ENCODE results near the gene STPG4.
A peak's percentile ranks its signal among the peaks of the same experiment; 100 is the strongest.

The STPG4 gene

DNA sequence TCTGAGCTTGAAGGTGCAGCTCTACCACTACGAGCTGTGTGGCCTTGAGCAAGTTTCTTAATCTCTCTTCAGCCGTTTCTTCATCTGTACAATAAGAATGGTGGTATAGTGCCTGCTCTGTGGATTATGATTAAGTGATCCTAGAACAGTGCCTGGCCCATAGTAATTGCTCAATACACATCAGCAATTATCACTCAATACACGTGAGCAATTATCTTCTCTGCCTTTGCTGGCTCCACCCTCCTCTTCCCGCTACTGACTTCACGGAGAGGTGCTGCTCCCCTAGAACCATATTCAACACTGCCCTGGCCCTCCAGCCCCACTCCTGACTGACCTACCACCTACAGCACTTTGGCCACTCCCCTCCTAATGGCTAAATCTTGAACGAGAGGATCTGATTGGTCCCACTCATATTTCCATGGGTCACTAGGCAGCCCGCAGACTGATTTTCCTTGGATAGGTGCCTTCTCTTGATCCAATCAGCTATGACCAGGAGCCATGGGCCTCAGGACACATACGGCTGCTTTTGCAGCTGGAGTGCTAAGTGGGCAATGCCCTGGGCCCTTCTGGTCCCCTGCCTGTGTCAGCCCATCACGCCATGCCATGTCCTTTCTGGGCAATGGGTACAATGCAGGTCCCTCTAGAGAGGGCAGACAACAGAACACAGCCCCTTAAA lies 77.5 kb downstream of the STPG4 start:
- DNase-seq: no peak
- intact Hi-C loops (cut with DNase I): no loop called here

DNA sequence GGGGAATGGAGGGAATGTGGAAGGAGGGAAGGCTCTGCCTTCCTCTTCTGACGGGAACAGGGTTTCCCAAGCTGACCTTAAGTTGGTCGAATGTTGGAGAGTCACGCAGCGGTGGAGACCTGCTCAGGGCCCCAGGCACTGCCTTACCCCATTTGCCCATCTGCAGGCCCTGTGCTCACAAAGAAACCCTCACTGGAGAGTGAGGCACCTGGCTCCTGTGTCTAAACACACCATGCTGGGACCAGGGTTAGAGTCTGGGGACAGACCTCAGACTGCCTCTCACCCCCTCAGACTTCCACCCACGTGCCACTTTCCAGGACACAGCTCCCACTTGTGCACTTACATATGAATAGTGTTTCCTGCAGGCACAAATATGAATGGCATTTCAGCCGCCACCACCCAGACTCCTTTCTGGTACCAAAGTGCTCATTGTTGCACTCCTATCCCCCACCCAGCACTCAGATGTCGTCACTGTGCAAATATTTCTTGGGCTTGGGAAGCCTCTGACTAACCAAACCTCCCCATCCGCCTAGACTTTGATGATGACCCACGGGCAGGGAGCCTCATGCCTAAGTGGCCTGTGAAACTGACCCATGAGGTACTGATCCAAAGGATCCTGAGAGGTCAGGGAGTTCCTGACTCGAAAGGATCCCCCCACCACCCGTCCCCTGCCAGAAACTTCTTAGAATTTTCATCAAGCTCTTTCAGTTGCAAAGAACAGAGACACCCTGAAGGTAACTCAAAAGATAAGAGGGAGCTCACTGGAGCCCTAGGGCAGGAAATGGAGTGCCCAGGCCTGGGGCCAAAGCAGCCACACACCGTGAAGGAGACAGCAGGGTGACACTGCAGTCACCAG lies 78.3 kb downstream of the STPG4 start:
- intact Hi-C loops (cut with DNase I): no loop called here
- DNase-seq: peak in 7 of 42 donors; percentile 37 to 61 (median 43)

DNA sequence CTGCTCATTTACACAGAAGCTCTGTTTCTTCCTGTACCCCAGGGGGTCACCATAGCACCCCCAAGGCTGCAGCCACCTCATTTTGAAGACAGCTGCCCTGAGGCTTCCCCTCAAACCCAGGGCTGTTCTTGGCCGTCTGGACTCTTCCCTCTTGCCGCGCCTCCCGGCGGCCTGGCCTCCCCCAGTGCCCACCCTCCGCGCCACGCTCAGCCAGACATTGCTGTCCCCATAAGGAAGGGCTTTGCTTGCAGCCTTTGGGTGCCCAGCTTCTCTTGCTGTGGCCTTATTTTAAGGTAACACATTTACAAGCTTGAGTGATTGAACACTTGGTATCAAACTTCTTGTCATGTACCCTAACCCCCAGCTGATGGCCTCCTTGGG lies 79.0 kb downstream of the STPG4 start:
- intact Hi-C loops (cut with DNase I): no loop called here

DNA sequence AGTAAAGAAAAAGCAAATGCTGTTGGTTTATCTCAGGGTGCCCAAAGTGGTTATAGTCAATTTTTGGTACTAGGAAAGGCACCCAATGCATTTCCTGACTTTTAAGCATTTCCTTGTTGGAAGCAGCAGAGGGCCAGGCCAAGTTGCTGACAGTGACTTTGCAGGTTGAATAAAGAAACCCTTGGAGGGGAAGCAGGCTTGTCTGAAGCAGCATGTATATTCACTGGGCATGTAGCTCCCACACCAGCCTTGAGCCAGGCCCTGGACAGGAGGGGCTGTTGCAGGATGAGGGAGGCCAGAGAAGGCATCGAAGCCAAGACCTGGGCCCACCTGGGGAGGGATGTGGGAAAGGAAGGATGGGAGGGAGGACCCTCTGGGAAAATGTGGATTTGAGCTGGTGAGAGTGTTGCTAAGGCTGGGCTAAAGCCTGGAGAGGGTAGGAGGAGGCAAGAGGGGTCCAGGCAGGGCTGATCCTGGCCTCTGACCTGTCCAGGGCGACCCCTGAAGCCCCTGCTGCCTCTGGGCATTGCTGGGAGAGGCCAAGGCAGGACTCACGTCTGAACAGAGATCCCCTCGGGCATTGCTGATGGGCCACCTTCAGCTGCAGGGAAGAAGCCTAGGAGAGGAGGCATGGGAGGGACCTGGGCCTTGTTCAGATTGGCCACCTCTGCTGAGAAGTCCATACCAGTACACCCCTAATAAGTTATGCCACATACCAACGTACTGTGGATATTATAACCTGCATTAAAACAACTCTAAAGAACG lies 79.6 kb downstream of the STPG4 start:
- intact Hi-C loops (cut with DNase I): no loop called here
- DNase-seq: peak in 5 of 42 donors; percentile 39 to 63 (median 44)

More for the DNA sequence above, 79.0 kb downstream of the STPG4 start:
- no peak for DNase-seq

DNA sequence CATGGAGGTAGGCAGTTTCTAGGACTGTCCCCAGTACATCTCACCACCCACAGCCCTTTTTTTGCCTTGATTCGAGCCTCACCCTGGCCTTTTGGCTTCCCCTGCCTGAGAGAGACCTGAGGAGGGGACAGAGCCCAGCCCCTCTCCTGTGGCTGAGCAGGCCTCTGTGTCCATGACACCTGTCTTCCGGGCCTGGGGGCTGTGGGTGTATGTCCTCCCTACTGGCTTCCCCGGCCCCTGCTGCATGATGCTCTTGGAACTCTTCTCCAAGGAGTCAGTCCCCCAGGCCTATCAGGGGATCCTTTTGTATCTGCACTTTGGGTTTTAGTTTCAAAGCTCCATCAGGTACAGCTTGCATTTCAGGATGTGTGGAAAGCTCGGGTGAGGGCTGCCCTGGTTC lies 80.4 kb downstream of the STPG4 start:
- no peak for DNase-seq
- intact Hi-C loops (cut with DNase I): no loop called here

DNA sequence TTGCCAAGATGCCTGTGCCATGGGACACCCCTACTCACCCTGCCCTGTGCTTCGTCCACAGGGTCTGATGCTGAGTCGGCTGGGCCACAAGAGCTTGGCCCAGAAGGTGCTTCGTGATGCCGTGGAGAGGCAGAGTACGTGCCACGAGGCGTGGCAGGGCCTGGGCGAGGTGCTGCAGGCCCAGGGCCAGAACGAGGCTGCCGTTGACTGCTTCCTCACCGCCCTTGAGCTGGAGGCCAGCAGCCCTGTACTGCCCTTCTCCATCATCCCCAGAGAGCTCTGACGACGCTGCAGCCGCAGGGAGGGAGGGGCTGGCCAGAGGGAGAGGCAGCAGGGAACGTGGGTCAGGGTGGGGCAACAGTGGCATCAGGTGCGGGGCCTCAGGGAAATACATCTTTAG lies 81.5 kb downstream of the STPG4 start:
- peak in 1 of 42 donors; percentile 31 for DNase-seq
- intact Hi-C loops (cut with DNase I): no loop called here

DNA sequence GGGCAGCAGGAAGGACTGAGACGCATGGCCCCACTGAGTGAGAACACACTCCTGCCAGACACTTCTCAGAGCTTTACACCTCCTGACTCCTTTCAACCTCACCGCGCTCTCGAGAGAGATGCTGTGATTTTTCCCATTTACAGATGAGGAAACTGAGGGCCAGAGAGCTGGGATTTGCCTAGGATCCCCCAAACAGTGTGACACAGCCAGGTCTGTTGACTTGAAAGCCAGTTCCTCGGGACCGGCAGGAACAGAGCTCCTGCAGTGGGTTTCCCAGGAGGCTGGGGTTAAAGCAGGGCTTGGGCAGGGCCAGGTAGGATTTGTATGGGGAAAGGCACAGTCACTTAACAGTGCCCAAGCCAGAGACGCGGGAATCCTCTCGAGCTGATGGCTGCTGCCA lies 81.9 kb downstream of the STPG4 start:
- DNase-seq: peak in 1 of 42 donors; percentile 2
- intact Hi-C loops (cut with DNase I): no loop called here

DNA sequence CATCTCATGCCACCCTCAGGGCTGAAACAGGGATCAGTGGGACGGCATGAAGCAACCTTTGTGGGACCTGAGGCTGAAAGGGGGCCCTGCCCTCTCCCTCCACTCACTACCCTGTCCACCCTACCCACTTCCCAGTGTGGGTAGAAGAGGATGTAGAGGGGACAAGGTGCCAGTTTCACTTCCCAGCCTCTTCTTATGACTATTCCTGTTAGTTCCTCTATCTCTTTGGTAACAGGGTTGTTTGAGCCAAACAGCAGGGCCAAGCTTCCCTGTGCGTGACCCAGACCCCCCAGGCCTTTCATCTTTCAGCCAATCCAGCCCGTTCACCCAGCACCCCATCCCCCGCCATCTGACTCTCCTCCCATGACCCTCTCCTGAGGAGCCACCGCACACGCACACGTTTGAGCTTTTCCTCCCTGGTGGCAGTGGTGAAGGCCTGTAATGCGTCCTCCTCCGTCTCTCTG lies 82.3 kb downstream of the STPG4 start:
- peak in 19 of 42 donors; percentile 35 to 64 (median 47) for DNase-seq
- intact Hi-C loops (cut with DNase I): no loop called here

DNA sequence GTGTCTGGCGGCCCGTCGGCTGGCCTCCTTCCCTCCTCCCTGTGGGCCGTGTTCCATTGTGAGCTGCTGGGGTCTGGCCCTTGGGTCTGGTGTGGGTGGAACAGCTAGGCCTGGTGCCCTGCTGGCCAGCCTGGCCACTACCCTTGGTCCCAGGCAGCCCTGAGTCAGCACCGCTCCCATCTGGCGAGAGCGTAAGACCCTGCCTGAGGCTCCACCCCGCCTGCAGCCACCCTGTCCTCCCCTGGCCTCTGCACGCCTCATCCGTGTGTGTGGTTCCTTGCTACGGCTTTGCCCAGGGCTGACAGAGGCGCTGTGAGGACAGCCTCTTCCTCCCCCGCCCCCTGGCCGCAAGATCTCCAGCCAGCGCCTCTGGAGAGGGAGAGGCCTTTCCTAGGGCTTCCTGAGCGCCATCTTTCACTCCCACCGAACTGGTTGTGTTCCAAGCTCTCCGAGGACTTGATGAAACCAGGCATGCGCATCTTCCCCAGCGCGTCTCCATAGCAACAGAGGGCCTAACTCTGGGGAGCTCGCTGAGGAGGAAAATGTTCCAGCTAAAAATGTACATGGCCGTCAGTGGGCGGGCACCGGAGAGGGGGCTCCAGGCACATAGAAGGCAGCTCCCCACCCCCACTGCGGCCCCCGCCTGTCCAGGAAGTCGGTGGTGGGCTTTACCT lies 83.0 kb downstream of the STPG4 start:
- intact Hi-C loops (cut with DNase I): no loop called here

DNA sequence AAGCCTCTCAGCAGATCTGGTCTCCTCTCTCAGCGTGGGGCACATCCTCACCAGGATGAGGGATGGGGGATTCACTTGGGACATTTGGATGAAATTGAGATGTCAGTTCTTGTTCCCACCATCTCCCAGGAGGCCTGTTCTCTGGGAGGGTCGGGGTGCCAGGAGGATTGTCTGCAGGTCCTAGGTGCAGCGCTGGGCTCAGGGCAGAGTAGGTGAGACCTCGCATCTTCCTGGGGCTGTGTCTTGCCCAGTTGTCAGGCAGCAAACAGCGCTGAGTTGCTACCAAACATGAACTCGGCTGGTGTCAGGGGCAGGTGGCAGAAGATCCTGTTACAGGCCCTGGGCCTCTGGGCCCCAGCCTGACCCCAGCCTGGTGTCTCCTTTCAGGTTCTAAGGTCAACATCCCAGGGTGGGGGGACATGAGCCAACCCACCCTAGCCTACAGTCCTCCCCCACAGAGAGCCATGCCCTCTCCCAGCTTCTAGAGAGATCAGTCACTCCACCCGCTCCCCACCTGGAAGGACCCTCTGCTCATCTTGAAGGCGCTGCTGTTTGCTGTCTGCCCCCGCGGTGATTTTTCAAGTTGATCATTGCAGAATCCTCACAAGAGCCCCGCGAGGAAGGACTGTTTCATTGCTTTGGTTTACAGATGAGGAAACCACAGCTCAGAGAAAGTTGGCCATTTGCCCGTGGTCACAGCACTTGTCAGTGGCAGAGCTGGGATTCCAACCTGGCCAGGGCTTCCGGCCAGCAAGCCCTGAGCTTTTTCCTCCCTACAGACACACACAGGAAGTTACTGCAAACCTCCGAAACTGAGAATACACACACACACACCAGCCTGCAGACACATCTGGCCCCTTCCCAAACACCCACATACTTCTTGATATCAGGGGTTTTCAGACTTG lies 83.9 kb downstream of the STPG4 start:
- intact Hi-C loops (cut with DNase I): no loop called here
- DNase-seq: peak in 31 of 42 donors; percentile 31 to 75 (median 57)

More for the DNA sequence above, 83.0 kb downstream of the STPG4 start:
- peak; percentile 71 to 95 (median 87) for DNase-seq

DNA sequence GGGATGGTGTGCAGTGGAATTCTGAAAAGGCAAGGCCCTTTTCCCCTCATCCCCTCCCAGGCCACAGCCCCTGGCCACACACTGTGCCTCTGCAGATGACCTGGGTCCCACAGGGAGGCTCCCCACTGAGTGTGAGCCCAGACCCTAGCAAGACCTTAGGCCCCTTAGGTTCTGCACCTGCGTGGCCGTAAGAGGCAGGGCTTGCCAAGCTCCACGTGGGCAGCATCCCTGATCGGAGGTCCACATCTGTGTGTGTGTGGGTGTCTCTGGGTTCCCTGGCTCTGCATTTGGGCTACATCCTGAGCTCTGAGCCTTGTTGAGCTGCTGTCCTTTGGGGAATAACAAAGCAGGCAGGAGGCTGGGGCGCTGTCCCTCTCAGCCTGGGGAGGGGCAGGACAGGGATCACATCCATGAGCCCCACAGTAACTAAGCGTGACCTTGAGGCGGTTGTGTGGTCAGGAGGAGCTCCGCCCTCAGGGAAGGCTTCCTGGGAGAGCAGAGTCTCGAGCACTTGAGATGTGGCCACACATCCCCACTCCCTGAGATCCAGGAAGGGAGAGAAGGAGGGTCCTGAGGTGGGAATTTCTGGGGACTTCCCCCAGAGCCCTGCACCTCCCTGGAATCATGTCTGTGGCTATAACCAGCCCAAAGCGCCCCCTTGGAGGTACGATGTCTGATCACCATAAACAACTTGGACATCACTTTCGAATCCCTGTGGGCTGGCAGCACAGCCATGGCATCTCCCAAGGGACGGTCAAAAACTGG lies 84.8 kb downstream of the STPG4 start:
- intact Hi-C loops (cut with DNase I): no loop called here

DNA sequence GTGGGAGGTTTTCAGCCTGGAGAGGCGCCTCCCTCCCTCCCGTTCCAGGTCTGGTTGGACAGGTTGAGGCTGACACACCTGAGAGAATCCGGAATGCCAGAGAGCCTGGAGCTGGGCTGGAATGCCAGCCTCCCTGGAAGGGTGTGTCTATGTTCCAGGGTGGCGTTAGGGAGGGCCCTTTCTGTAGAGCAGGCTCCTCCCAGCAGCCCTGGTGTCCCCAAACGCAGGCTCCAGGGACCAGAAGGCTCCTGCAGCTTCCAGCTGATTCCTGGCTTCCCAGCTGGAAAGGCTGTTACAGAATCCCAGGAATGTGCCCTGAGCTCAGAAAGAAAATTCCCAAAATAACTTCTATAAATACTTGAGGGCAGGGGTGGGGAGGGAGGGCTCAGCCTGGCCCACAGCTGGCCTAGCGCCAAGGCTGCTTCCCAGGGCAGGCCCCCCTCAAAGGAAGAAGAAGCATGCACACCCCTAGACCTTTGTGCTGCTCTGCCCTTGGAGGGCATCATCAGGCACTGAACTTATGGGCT lies 85.4 kb downstream of the STPG4 start:
- peak in 34 of 42 donors; percentile 41 to 85 (median 62) for DNase-seq
- intact Hi-C loops (cut with DNase I): no loop called here

More for the DNA sequence above, 84.8 kb downstream of the STPG4 start:
- peak in 1 of 42 donors; percentile 5 for DNase-seq

DNA sequence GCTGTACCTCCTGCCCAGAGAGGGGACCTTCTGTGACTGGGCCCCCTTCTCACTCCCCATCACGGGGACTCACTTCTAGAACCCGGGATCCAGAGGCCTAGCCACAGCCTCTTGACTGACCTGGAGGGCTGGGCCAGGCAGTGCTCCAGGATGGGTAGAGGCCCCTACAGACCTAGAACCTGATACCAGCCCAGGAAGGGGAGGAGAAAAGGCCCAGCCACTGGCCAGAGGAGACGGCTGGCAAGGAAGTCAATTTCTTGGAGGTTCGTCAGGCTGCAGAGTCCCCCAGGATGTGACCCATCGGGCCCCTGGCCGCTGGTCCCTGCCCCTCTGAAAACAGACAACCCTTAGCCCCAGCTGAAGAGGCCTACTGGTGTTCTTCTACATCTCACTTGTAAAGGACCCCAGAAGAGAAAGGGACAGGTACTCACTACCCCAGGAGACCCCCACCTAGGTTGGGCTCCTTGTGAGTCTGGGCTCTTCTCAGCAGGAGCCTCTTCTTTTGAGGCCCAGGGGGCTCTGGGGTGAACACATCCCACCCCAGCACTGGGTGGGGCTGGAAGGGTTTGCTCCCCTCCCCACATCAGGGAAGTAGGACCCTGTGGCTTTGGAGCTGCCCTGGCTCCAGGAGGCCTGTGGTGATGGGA lies 86.0 kb downstream of the STPG4 start:
- DNase-seq: no peak

DNA sequence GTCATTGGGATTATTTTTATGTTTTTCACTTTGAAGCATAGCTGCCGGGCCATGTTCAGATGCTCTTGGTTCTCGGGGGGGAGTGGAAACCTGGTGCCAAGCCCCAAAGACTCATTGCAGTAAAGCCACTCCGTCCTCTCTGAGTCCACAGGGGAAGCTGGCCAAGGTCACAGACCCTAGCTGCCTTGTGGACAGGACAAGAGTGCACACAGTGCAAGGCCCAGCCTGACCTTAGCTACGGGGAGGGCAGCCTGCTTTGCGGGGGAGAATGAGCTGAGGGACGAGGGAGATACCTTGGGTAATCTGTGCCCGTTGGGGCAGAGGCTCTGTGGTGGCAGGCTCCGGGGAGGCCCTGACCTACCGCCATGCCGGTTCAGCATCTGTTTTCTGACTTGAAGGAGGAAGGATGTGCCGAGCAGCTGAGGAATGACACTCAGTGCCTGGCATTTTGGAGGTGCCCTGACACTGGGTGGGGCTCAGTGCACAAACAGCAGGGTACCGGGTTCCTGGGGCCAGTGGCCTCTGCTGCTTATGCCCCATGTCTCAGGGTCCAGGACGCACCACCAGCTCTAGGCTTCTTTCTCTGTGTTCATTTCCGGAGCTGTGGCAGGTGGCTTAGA lies 87.2 kb downstream of the STPG4 start:
- no peak for DNase-seq
- intact Hi-C loops (cut with DNase I): no loop called here

More for the DNA sequence above, 86.0 kb downstream of the STPG4 start:
- intact Hi-C loops (cut with DNase I): no loop called here

DNA sequence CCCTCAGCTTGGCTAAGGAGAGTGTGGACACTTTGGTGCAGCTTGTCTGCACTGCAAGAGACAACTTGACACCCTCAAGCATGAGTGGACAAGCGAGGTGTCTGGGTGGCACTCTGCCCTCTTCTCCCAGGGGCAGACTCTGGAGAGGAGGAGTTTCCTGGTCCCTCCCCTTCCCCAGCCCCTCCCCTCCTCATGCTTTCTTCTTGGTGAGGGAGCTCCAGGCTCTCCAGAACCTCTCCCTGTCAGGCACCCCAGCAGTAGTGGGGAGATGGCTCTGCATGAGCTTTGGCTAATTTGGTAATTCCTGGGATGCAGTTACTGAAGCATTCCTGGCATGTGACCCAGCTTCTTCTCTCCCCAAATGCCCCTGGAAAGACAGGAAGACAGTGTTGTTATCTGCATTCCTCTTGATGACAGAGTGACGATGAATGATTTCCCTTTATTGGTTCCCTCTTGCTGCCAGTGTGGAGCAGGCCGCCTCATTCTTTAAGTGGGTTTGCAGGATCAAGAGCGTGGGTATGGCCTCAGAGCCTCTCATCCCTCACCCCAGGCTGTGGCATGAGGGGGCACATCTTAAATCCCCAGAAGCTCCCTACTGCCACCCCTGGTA lies 89.2 kb downstream of the STPG4 start:
- intact Hi-C loops (cut with DNase I): no loop called here
- no peak for DNase-seq

DNA sequence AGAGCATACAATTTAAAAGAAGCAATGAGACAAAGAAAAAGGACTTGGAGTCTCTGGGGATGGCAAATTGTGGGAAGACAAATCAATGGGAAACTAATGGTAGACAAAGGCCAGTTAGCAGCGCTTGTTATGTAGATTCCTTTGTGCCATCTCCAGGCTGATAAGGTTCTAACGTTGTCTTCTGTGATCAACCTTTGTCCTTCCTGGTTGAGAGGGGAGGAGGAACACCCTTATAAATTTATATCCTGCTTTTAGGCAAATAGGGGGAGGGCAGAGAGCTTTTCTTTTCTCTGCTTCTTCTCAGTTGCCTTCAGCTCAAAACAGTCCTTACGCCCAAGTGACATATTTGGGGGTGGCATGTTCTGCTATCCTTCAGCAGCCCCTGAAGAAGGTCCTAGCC lies 89.8 kb downstream of the STPG4 start:
- intact Hi-C loops (cut with DNase I): no loop called here
- DNase-seq: no peak

Data from head of caudate nucleus (tissue), 42 donors.